Stimulated activated CD4-positive, alpha-beta T cell treated with anti-CD3 and anti-CD28 coated beads, Interleukin-2, amount 100 ng/mL, for 4 hours (primary cell): Measurements from ENCODE around the gene C2orf92.
"Not testable (repeated sequence)": the region's sequence is repeated elsewhere in the genome, so short reads cannot be mapped to it uniquely, and the experiment has no call there.

Source experiments
- DNase-seq: peaks from one replicate; pipeline ENCODE4 v3.0.0-alpha.2; 2020; ENCODE audit warnings: low read depth

The C2orf92 gene

GRCh38 chr2:97660044-97660774, 9.3 kb upstream of the C2orf92 start:
- DNase-seq = no peak

GRCh38 chr2:97660775-97661389, 8.6 kb upstream of the C2orf92 start:
- DNase-seq = no peak

GRCh38 chr2:97661927-97662326, 7.6 kb upstream of the C2orf92 start:
- no peak for DNase-seq

- DNase-seq = no peak
Observed at GRCh38 chr2:97662386-97662894, 7.1 kb upstream of the C2orf92 start.

- DNase-seq = peak; percentile 80
Observed at GRCh38 chr2:97662895-97663625, 6.5 kb upstream of the C2orf92 start.

- no peak for DNase-seq
Observed at GRCh38 chr2:97663626-97663961, 5.9 kb upstream of the C2orf92 start.

GRCh38 chr2:97663962-97664635, 5.4 kb upstream of the C2orf92 start, which contains the start of gene ACTR1B:
TSS of gene ACTR1B (minus strand) at chr2:97664044. CDS start at chr2:97663890, 154 bp downstream.
- DNase-seq = peak; percentile 97

- DNase-seq = no peak
Observed at GRCh38 chr2:97664636-97664970, 4.9 kb upstream of the C2orf92 start.

- no peak for DNase-seq
Observed at GRCh38 chr2:97670471-97670870, 958 bp downstream of the C2orf92 start.

GRCh38 chr2:97671526-97671925, 2.0 kb downstream of the C2orf92 start:
- no peak for DNase-seq

GRCh38 chr2:97672606-97673140, 3.2 kb downstream of the C2orf92 start:
- not testable (repeated sequence) for DNase-seq

GRCh38 chr2:97673182-97673914, 3.8 kb downstream of the C2orf92 start:
- DNase-seq = no peak

- no peak for DNase-seq
Observed at GRCh38 chr2:97673915-97674283, 4.4 kb downstream of the C2orf92 start.

- DNase-seq = no peak
Observed at GRCh38 chr2:97675430-97676113, 6.1 kb downstream of the C2orf92 start.

- DNase-seq = no peak
Observed at GRCh38 chr2:97676620-97677019, 7.1 kb downstream of the C2orf92 start.

GRCh38 chr2:97677480-97677879, 8.0 kb downstream of the C2orf92 start:
- no peak for DNase-seq

- no peak for DNase-seq
Observed at GRCh38 chr2:97678298-97678697, 8.8 kb downstream of the C2orf92 start.

- DNase-seq = not testable (repeated sequence)
Observed at GRCh38 chr2:97687235-97687634, 17.7 kb downstream of the C2orf92 start.

GRCh38 chr2:97688062-97688827, 18.7 kb downstream of the C2orf92 start:
- DNase-seq = no peak

- DNase-seq = no peak
Observed at GRCh38 chr2:97691166-97691565, 21.7 kb downstream of the C2orf92 start.
